Measurements from ENCODE around the gene APBA2.
"Not testable (repeated sequence)": the region's sequence is repeated elsewhere in the genome, so short reads cannot be mapped to it uniquely, and the experiment has no call there.

The APBA2 gene

DNA sequence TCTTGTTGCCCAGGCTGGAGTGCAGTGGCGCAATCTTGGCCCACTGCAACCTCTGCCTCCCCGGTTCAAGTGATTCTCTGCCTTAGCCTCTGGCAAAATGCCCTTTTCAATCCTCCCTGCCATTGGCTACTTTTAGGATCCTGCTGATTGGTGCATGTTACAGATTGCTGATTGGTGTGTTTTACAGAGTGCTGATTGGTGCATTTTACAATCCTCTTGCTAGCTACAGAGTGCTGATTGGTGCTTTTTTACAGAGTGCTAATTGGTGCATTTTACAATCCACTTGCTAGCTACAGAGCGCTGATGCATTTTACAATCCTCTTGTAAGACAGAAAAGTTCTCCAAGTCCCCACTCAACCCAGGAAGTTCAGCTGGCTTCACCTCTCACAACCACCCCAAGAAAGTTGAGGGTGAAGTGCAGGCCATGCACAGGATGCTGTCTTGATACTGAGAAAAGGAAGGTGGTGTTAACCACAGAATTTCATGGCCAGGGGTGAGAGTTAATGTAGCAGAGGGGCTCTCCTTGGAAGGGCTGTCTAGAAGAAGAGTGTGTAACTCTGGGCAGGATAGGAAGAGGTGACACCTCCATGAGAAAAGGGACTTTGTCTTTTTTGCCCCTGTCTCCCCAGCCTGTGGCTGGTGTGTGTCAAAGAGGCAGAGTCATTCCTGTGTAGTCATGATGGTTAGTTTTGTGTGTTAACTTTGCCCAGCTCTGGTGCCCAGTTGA is 145.9 kb downstream of the APBA2 start:
- in situ Hi-C loops (cut with MboI; ENCODE audit: low sequenced_read_pairs) = no loop called here

DNA sequence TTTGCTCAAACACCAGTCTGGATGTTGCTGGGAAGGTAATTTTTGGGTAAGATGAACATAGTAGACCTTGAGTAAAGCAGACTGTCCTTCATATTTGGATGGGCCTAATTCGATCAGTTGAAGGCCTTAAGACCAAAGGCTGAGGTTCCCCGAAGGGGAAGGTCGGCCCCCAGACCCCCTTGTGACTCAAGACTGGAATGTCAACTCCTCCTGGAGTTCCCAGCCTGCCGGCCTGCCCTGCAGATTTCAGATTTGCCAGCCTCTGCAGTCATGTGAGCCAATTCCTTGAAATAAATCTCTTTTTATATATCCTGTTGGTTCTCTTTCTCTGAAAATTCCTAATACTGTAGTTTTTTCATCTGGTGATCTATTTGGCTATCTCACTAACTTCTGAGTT is 146.5 kb downstream of the APBA2 start:
- in situ Hi-C loops (cut with MboI; ENCODE audit: low sequenced_read_pairs) = no loop called here

DNA sequence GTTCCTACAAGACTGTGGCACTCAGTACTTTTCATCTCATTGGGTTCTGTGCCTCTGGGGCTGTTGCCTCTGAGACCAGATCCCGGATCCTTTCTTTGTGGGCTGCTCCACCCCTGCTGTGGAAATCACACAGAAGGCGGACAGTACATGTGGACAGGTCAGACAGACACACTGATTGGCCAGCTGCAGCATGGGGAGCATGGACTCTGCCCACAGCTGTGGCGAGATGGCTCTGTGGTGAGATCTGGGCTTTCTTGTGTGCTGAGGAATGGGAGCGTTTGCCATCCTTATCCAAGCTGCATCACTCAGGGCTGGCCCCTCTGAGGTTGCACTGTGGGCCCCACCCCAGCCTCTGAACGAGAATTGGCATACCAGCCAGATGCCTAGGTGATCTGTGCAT is 147.0 kb downstream of the APBA2 start:
- in situ Hi-C loops (cut with MboI; ENCODE audit: low sequenced_read_pairs) = no loop called here

DNA sequence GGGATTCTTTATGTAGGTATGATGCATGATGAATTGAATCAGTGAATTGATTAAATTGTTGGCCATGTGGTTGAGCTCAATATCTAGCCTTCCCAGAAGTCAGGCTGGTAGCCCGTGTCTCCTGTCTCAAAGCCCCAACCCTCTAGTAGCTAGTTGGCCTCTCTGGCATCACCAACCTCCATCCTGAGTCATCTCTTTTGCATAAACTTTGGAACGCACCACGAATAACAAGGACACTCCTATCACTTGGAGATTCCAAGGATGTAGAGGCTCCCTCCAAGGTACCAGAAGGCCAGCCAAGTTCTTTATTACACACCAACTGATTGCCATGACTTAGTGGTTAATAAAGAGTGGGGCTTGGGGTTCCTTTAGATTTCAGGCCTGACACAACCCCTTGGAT is 148.4 kb downstream of the APBA2 start:
- in situ Hi-C loops (cut with MboI; ENCODE audit: low sequenced_read_pairs) = no loop called here

DNA sequence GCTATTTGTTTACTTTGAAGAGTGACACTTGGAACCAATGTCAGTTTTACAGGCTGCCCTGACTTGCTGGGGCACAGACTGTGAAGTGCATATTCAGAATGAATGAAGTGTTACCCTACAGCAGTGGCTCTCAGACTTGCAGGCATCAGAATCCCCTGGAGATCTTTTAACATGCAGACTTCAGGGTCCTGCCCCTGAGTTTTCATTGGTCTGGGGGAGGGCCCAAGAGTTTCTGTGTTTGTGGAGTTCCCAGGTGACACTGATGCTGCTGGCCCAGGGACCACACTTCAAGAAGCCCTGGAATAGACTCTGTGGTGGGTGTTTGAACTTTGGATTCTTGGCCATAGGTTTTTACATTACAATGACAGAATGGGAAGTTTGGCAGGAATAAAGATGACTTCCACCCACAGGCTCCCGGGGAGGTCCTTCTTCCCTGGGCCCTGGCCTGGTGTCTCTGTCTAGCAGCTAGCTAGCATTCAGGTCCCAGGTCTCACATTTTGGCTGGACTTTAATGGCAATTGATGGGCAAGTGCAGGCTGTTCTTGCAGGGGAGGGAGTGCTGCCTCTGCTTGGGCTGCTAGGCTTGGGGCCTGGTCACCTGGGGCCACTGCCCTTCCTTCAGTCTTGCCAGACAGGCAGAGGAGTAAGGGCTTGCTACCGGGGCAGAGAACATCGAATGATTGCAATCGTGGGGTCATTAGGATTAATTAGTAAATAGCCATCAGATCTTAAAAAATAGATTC is 149.0 kb downstream of the APBA2 start:
- in situ Hi-C loops (cut with MboI; ENCODE audit: low sequenced_read_pairs) = no loop called here

DNA sequence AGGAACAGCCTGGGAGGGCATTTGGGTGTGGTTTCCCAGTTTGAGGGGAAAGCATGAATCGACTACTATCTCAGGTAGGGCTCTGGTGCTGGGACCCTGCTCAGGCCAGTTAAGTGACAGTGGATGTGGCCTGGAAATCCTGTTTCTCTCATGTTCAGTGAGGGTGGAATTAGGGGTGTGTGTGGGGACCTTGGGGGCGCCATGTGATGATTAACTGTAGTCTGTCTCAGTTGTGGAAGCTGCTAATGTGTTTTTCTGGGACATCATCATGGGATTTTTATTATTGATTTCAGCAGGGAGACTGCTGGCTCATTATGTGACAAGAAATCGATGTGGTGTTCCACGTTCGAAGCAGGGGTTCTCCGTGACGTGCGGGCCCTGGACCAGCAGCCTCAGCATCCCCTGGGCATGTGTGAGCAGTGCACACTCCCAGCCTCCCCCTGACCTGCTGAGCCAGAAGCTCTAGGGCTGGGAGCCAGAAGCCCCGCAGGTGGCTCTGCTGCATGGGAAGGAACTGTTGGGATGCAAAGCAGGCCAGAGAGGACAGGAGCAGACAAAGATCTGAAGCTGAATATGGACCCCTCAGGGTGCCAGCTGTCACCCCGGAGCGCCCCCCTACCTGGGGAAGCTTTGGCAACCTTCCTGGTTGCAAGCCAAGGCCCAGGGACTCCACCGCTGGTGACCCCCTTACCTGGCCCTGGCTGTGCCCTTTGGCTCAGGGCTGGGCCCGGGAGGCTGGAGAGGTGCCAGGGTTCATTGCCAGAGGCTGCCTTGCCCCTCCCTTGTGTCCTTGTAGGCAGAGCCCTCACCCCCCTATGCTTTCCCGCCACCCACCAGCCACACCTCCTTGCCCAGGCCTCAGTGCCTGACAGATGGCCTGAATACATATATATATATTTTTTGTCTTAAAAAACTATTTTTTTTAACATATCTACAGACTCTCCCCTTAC is 149.8 kb downstream of the APBA2 start:
- in situ Hi-C loops (cut with MboI; ENCODE audit: low sequenced_read_pairs) = no loop called here

DNA sequence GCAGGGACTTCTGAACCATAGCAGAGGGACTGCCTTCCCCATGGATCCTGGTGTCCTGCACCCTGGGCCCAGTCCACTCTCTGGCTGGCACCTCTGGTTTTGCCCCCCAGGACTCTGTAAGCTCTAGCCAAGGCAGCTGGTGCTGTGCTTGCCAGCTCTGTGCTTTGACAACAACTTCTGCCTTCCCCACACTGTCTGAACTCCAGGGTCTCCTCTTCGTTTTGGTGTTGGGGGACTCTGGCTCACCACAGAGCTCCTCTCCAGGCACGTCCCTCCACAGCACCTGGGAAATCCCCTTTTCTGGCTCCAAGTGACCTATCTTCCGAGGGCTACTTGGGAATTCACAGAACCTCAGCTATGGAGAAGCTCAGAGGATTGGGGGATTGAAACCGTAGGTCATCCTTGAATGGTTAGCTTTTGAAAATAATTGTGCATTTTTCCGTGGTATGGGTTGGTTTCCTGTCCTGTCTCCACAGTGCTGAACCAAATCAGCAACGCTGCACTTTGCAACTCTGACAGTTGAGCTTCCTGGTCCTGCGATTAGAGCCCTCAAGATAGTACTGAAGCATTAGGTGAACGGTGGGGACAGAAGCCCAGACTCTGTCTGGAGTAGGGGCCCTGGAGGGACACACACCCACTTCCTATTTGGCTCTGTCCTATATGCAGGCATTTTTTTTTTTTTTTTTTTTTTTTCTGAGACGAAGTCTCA is 152.4 kb downstream of the APBA2 start:
- in situ Hi-C loops (cut with MboI; ENCODE audit: low sequenced_read_pairs) = no loop called here

DNA sequence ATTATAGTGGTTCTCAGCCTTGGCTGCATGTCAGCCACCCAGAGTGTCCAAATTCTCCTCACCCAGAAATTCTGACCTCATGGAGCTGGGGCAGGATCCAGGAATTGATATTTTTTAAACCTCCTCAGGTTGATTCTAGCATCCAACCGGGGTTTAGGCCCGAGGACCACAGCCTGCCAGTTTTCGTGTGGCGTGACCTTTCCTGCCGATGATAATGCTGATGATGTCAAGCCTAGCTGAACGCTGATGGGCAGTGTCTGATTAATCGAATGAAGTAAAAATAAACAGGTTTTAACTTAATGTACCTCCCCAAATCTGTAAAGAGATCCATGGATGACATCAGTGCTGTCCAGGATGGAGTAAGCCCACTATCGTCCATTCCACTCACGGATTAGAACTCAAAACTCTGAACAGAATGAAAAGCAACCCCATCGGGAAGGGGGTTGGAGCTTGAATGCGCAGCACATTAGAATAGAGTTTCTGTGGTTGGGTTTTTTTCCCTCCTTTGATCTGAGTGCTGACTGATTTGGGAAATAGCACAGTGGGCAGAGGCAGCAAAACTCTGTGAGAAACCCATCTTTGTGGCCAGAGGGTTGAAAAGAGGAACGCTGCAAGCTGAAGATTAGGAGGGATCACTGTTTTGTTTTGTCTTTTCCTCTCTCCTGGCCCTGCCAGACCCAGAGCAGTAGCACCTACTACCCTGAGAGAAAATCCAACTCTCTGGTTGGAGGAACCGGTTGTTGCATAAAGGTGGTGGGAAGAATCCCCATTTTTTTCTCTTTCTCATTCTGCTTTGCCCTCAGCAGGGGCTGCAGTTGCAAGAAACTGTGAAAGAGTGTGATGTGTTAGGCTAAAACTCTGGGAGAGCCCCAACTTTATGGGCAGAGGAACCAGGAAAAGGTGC is 153.9 kb downstream of the APBA2 start:
- in situ Hi-C loops (cut with MboI; ENCODE audit: low sequenced_read_pairs) = no loop called here

DNA sequence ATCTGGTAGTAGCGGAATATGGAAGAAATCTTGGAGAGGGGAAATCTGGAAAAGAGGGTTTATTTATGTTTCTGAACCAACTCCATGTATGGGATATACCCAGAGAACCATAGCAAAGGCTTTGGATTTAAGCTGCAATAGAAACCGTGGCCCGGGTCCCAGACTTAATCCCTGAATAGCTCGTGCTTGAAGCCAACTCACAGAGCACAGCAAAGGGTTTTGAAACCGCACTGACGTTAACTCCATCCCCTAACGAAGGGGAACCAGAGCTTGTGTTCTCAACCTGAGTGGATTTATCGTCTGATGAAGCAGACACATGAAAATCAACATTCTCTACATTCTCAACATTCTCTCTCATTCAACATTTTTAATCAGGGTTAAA is 154.6 kb downstream of the APBA2 start:
- in situ Hi-C loops (cut with MboI; ENCODE audit: low sequenced_read_pairs) = no loop called here

DNA sequence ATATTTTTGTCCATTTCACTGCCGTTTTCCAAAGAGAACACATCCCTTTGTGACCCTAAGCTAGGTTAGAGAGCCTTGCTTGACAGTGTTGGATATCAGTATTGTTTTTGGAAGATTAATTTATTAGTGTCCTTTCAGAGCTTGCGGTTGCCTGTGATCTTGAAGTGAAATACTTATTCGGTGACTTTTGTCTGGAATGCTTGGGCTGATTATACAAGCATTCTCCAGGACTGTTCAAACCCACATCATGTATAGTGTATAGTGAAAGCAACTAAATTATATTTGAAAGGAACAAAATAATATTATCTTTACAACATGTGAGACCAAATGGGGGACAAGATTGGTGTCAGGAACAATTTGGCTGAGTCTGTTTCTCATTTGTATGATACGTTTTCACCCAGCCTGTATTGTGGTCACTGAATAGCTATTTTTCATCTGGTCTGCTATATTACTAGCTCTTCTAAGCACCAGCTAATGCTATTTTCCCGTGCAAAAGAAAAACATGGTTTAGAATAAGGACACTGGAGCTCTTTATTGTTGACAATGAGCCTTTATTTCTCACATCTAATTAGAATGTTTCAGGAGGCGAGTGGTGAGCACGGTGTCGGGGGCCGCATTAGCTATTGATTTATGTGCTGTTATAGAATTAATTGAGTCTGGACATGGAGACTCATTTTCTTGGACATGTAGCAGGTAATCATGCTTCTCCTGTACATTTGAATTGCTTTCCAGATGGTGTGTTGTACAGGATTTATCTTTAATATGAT is 158.1 kb downstream of the APBA2 start:
- in situ Hi-C loops (cut with MboI; ENCODE audit: low sequenced_read_pairs) = no loop called here

DNA sequence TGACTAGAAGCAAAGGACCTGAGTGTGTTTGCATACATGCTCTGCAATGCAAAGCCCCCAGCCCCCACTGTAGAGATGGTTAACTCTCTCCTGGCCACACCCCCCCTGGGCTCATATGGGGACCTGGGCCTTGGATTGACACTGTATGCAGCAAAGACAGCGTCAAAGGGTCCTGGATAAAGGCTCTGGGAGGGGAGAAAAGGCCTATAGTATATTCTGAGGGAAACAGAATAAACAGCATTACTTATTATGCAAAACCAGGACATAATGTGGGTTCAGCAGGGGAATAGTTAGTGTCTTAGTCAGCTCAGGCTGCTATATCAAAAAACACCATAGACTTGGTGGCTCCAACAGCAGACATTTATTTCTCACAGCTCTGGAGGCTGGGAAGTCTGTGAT is 158.7 kb downstream of the APBA2 start:
- in situ Hi-C loops (cut with MboI; ENCODE audit: low sequenced_read_pairs) = no loop called here

DNA sequence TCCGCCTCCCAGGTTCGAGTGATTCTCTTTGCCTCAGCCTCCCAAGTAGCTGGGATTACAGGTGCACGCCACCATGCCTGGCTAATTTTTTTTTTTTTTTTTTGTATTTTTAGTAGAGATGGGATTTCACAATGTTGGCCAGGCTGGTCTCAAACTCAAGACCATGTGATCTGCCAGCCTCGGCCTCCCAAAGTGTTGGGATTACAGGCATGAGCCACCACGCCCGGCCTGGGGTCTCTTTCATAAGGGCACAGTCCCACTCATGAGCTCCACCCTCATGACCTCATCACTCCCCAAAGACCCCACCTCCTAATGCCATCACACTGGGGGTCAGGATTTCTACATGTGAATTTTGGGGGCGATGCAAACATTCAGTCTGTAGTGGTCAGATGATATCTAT is 159.4 kb downstream of the APBA2 start:
- in situ Hi-C loops (cut with MboI; ENCODE audit: low sequenced_read_pairs) = not testable (repeated sequence)

DNA sequence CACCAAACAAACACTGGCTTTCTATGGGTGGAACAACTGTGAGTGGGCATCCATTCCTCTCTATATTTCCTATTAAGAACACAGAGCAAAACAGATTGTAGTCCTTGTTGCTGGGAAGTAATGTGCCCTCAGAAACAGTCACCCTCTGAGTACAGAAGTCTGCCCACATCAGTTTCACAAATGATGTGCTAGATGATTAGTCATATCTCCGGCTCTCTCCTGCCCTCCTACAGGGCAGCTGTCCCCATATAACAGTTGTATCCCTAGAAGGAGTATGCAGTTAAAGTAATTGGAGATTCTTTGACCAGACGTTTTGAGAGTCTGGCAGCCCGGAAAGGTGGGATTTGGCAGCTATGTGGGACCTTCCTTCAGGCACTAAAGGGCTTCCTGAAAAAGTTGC is 159.9 kb downstream of the APBA2 start:
- in situ Hi-C loops (cut with MboI; ENCODE audit: low sequenced_read_pairs) = no loop called here

DNA sequence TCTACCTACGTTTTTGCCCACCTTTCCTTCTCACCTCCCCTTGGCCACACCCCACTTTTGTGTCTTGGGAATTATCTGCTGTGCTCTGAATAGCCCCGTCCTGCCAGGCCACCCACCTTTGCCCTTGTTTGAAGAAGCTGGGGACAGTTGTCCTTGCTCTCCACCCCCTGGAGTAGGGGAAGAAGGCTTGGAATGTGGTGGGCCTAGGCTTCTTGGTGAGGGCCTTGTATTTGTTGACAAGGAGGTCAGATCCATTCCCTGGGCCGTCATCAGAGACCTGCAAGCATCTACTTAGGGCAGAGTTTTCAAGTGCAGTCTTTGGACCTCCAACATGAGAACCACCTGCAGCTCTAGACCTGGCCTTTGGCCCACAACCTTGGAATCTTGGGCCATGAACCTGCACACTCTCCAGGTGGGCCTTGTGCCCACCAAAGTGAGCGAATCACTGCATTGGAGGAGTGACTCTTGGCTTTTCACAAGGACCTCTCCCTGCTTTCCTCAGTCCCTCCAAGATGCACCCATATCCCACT is 160.6 kb downstream of the APBA2 start:
- in situ Hi-C loops (cut with MboI; ENCODE audit: low sequenced_read_pairs) = no loop called here

DNA sequence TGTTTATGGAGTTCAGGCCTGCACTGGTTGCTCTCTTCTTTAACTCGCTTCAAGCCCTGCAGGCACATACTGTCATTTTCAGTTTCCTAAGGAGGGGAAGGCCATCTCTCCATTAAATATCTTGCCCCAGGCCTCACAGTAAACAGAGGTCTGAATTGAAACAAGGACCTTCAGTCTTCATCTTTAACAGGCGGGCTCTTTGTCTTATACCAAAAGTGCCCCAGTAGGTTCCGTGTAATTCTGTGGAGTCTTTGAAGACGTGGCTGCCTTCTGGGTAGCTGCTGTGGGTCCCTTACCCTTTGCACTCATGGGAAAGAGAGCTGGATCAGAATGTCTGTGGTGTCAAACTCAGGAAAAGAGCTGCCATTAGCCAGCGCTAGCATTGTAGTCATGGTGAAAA is 161.2 kb downstream of the APBA2 start:
- in situ Hi-C loops (cut with MboI; ENCODE audit: low sequenced_read_pairs) = no loop called here

DNA sequence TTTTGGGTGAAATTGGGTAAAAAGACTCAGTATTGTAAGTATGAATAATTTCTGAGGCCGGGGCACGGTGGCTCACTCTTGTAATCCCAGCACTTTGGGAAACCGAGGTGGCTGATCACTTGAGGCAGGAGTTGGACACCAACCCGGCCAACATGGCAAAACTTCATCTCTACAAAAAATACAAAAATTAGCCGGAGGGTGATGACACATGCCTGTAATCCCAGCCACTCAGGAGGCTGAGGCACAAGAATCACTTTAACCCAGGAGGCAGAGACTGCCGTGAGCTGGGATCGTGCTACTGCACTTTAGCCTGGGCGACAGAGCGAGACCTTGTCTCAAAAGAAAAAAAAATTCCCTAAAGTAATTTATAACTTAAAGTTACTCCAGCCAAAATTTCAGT is 162.2 kb downstream of the APBA2 start:
- in situ Hi-C loops (cut with MboI; ENCODE audit: low sequenced_read_pairs) = no loop called here

DNA sequence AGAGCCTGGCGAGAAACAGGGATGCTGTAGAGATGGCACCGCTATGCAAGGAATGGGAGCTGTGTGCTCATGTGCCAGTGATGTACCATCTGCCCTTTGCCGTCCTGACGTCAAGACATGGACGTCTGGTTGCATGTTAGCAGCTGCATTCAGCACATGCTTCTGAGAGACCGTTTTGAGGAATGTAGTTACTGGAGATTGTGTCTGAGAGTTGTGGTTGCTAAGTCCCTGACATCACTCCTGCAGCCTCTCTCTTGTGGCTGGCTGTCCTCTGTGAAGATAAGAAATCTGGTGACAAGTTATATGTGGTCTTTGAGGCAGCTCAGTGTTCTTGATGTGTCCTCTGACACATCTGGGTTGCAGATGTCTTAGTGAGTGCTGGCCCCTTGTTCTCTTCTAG is 165.1 kb downstream of the APBA2 start:
- in situ Hi-C loops (cut with MboI; ENCODE audit: low sequenced_read_pairs) = no loop called here

DNA sequence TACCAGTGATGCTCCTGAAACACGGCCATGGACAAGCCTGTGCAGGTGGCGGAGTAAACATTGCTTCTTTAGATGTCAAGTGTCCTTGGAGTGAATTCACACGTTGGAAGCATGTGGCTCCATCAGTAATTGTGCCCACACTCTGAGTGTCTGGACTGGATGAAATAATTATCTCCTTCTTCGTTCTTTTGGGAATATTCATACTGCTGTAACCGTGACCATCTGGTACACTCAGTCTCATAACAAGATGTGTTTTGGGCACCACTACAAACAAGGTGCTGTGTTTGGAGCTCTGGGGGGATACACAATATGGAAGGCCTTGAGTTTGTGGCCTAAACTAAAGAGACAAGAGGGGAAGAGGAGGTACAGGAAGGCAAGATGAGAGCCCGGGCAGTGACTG is 165.6 kb downstream of the APBA2 start:
- in situ Hi-C loops (cut with MboI; ENCODE audit: low sequenced_read_pairs) = no loop called here

DNA sequence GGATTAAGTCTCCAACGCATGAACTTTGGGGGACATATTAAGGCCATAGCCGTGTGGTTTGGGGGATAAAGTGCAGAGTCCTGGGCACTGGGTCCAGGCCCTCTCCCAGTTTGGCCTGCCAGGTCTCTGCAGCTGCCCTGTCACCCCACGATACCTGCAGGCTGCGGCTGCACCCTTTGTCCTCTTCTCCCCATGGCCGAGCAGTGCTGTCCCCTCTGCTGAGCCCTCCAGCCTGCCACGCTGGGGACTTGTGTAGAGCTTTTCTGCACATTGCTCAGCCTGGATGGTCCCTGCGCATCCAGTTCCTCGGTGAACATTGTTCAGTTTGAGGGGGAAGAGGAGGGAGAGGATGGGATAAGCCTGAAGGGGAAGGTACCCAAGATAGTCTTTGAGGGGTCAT is 167.2 kb downstream of the APBA2 start:
- in situ Hi-C loops (cut with MboI; ENCODE audit: low sequenced_read_pairs) = no loop called here

Data from HL-60/S4 treated with phorbol 12-myristate 13-acetate at 8.2 ng/mL for 4 days and 3 days (cell line).